Epithelial cell of prostate (primary cell): ENCODE data around the gene FGF22.
A peak's percentile ranks its signal among the peaks of the same experiment; 100 is the strongest.

Experiments used
- DNase-seq: peaks from one replicate; pipeline ENCODE4 v3.0.0-alpha.2; 2011; ENCODE audit warnings: low read depth, low spot score
- H3K27ac ChIP-seq: fragments of 450-650 bp; 2 replicates; pipeline ENCODE4 v1.5.1; 2017; ENCODE audit warnings: mild to moderate bottlenecking

Gene FGF22

GRCh38 chr19:676007-676338 is 36.3 kb downstream of the FGF22 start:
- H3K27ac ChIP-seq: peak overlapping the region; percentile 92
- no peak for DNase-seq

GRCh38 chr19:676339-677105 is 36.8 kb downstream of the FGF22 start, which contains the start of gene FSTL3:
Gene FSTL3 (plus strand): TSS chr19:676392. CDS start chr19:676424, 32 bp downstream.
- no peak for DNase-seq
- H3K27ac ChIP-seq: peak within 1 kb of the TSS; percentile 92

GRCh38 chr19:677201-677600 is 37.5 kb downstream of the FGF22 start:
- peak overlapping the region; percentile 92 for H3K27ac ChIP-seq
- DNase-seq: no peak

- peak overlapping the region; percentile 92 for H3K27ac ChIP-seq
- no peak for DNase-seq
Measured at GRCh38 chr19:677601-678436, 38.1 kb downstream of the FGF22 start.

GRCh38 chr19:678791-679388 is 39.2 kb downstream of the FGF22 start:
- H3K27ac ChIP-seq: peak overlapping the region; percentile 92
- no peak for DNase-seq

- H3K27ac ChIP-seq: peak overlapping the region; percentile 92
- no peak for DNase-seq
Measured at GRCh38 chr19:679418-680286, 40.0 kb downstream of the FGF22 start.

GRCh38 chr19:680287-681028 is 40.8 kb downstream of the FGF22 start:
- peak; percentile 91 for DNase-seq
- peak overlapping the region; percentile 92 for H3K27ac ChIP-seq

- H3K27ac ChIP-seq: peak overlapping the region; percentile 92
- no peak for DNase-seq
Measured at GRCh38 chr19:681029-682019, 41.6 kb downstream of the FGF22 start.

- H3K27ac ChIP-seq: no peak overlapping the region
Measured at GRCh38 chr19:682678-683320, 43.1 kb downstream of the FGF22 start.

GRCh38 chr19:685454-685931 is 45.8 kb downstream of the FGF22 start:
- no peak overlapping the region for H3K27ac ChIP-seq
- no peak for DNase-seq

More at GRCh38 chr19:682678-683320, 43.1 kb downstream of the FGF22 start:
- DNase-seq: no peak

GRCh38 chr19:686589-687297 is 47.1 kb downstream of the FGF22 start:
- no peak overlapping the region for H3K27ac ChIP-seq
- no peak for DNase-seq

GRCh38 chr19:687569-688166 is 48.0 kb downstream of the FGF22 start:
- H3K27ac ChIP-seq: no peak overlapping the region
- no peak for DNase-seq

GRCh38 chr19:688214-688613 is 48.5 kb downstream of the FGF22 start:
- no peak overlapping the region for H3K27ac ChIP-seq
- no peak for DNase-seq

- no peak overlapping the region for H3K27ac ChIP-seq
- DNase-seq: no peak
Measured at GRCh38 chr19:688992-689391, 49.3 kb downstream of the FGF22 start.

GRCh38 chr19:690203-690602 is 50.5 kb downstream of the FGF22 start:
- no peak for DNase-seq
- no peak overlapping the region for H3K27ac ChIP-seq
